GM12878 (cell line): Measurements from ENCODE around the gene KCNB1. TPM values are rescaled to one million over a fixed set of nuclear protein-coding genes. Genes with fewer than 3 reads are reported as not detected.

Experiments
- ATAC-seq: fragments of 200-7000 bp; cut with Tn5 transposase; 3 replicates; pipeline ENCODE4 v1.9.1; 2020; ENCODE audit warnings: mild to moderate bottlenecking, moderate library complexity
- BruUV-seq: library from RNA; stranded (reverse); fragments of 400-500 nt; replicated peaks from 2 replicates; lab custom pipeline; 2021; lab: Mats Ljungman, UMichigan
- CTCF ChIA-PET: fragments of 300-600 bp; sonication (Branson Sonifier 250); formaldehyde crosslinking; extraction: SDS; loops from one replicate; lab custom pipeline; 2021; ENCODE audit warnings: inconsistent platforms; lab: Yijun Ruan, JAX
- POLR2A ChIA-PET: fragments of 350-600 bp; formaldehyde crosslinking; extraction: SDS; loops from one replicate; lab custom pipeline; 2021; ENCODE audit warnings: inconsistent platforms; lab: Charles Lee
- RAD21 ChIA-PET: fragments of 300-600 bp; sonication (Branson Sonifier 250); formaldehyde crosslinking; loops from one replicate; lab custom pipeline; 2023; ENCODE audit warnings: antibody characterized with exemption; ENCODE audit not compliant: unreplicated experiment; lab: Charles Lee
- SMC1A ChIA-PET: fragments of 300-600 bp; sonication (Branson Sonifier 250); formaldehyde crosslinking; loops from one replicate; lab custom pipeline; 2023; ENCODE audit not compliant: unreplicated experiment, uncharacterized antibody; lab: Charles Lee
- DNase-seq: peaks from one replicate; pipeline ENCODE4 v3.0.0-alpha.2; 2011; ENCODE audit warnings: low read depth, low spot score
- FAIRE-seq: peaks from 3 replicates; lab custom pipeline; 2011; peaks lifted over from hg19 to GRCh38; lab: Jason Lieb, UNC
- H2AFZ ChIP-seq: 2 replicates; pipeline ENCODE4 v1.6.0; 2011; ENCODE audit warnings: low read depth, low read length, control low read depth; ENCODE audit not compliant: control insufficient read depth
- H3K27ac ChIP-seq: 2 replicates; pipeline ENCODE4 v1.5.1; 2011; ENCODE audit warnings: control low read depth; ENCODE audit not compliant: control insufficient read depth, insufficient read depth
- H3K27me3 ChIP-seq, 2 experiments: replicated peaks in 1 of 2; 2 replicates each; pipeline versions ENCODE4 v1.6.0 to v1.6.1; 2011; ENCODE audit warnings: low read length in 1 of 2; ENCODE audit not compliant: control insufficient read depth in 2 of 2, insufficient read depth in 2 of 2
- H3K36me3 ChIP-seq, 2 experiments: 2 replicates each; pipeline ENCODE4 v1.5.1; 2011; ENCODE audit warnings: low read length in 1 of 2; ENCODE audit not compliant: control insufficient read depth in 2 of 2, insufficient read depth in 2 of 2
- H3K4me1 ChIP-seq: 2 replicates; pipeline ENCODE4 v1.6.1; 2011; ENCODE audit warnings: mild to moderate bottlenecking, low read length, moderate library complexity, mixed read lengths; ENCODE audit not compliant: control insufficient read depth, insufficient read depth
- H3K4me2 ChIP-seq: 2 replicates; pipeline ENCODE4 v1.6.0; 2011; ENCODE audit warnings: control low read depth; ENCODE audit not compliant: control insufficient read depth, insufficient read depth
- H3K4me3 ChIP-seq: fragments of 200-600 bp; sonication (generic); 2 replicates; pipeline ENCODE4 v1.5.1; 2016
- H3K79me2 ChIP-seq: 2 replicates; pipeline ENCODE4 v1.6.0; 2011; ENCODE audit warnings: low read length; ENCODE audit not compliant: control insufficient read depth, insufficient read depth
- H3K9ac ChIP-seq: 2 replicates; pipeline ENCODE4 v1.8.0; 2011; ENCODE audit warnings: low read length, control low read depth, mixed read lengths; ENCODE audit not compliant: control insufficient read depth, insufficient read depth
- H3K9me3 ChIP-seq: replicated peaks from 3 replicates; pipeline ENCODE4 v1.5.1; 2011; ENCODE audit warnings: mild to moderate bottlenecking, low read length; ENCODE audit not compliant: control insufficient read depth, insufficient read depth
- H4K20me1 ChIP-seq: 2 replicates; pipeline ENCODE4 v1.6.0; 2011; ENCODE audit not compliant: control insufficient read depth, insufficient read depth
- BRCA1 ChIP-seq: IDR thresholded peaks from 2 replicates; pipeline ENCODE4 v1.6.1; 2011; ENCODE audit warnings: low read depth, low read length, improper control_type of control experiment
- CBX5 ChIP-seq: sonication (generic); IDR thresholded peaks from 2 replicates; pipeline ENCODE4 v1.6.1; 2016; ENCODE audit warnings: low read depth, moderate library complexity, mild to moderate bottlenecking, inconsistent platforms
- JUND ChIP-seq: IDR thresholded peaks from 2 replicates; pipeline ENCODE4 v1.6.1; 2012; ENCODE audit warnings: low read depth, mild to moderate bottlenecking, low read length, improper control_type of control experiment, moderate library complexity
- KDM1A ChIP-seq: fragments of 200-600 bp; sonication (generic); IDR thresholded peaks from 2 replicates; pipeline ENCODE4 v1.6.1; 2016; ENCODE audit warnings: borderline replicate concordance
- MTA2 ChIP-seq: fragments of 450-650 bp; IDR thresholded peaks from 2 replicates; pipeline ENCODE4 v1.6.1; 2016; ENCODE audit warnings: low read depth, mild to moderate bottlenecking, moderate library complexity
- MYB ChIP-seq: fragments of 150-350 bp; IDR thresholded peaks from 2 replicates; pipeline ENCODE4 v1.6.1; 2014; ENCODE audit warnings: mild to moderate bottlenecking, low read depth, low read length, borderline replicate concordance
- NR2C2 ChIP-seq: IDR thresholded peaks from 2 replicates; pipeline ENCODE4 v1.6.1; 2011; ENCODE audit warnings: borderline replicate concordance, low read depth; ENCODE audit not compliant: control insufficient read depth, insufficient read length
- PML ChIP-seq: IDR thresholded peaks from 2 replicates; pipeline ENCODE4 v1.6.1; 2012; ENCODE audit warnings: low read length, inconsistent platforms
- RB1 ChIP-seq: fragments of 450-650 bp; formaldehyde crosslinking; IDR thresholded peaks from 2 replicates; pipeline ENCODE4 v1.6.1; 2017; ENCODE audit warnings: mild to moderate bottlenecking, borderline replicate concordance
- SKIL ChIP-seq: fragments of 450-650 bp; IDR thresholded peaks from 2 replicates; pipeline ENCODE4 v1.6.1; 2017; ENCODE audit warnings: mild to moderate bottlenecking, low read depth, inconsistent platforms; ENCODE audit not compliant: poor library complexity, severe bottlenecking
- SUPT20H ChIP-seq: IDR thresholded peaks from 2 replicates; pipeline ENCODE4 v1.6.1; 2011; ENCODE audit warnings: low read depth, mild to moderate bottlenecking, low read length, moderate library complexity, borderline replicate concordance; ENCODE audit not compliant: control insufficient read depth
- TBL1XR1 ChIP-seq: IDR thresholded peaks from 2 replicates; pipeline ENCODE4 v1.6.1; 2012; ENCODE audit warnings: low read depth, low read length, improper control_type of control experiment
- WGBS: methylation state at CpG from one replicate; pipeline ENCODE4 v1.1.6; 2016; ENCODE audit warnings: low lambda C conversion rate; ENCODE audit not compliant: insufficient replicate concordance, insufficient coverage; ENCODE audit errors: missing lambda C conversion rate; 5-methylcytosine and 5-hydroxymethylcytosine counted together
- in situ Hi-C: fragments of 300-500 bp; cut with MboI; formaldehyde crosslinking; loops from 9 replicates; pipeline ENCODE4 v1.14.3; 2018; ENCODE audit warnings: mixed read lengths
- intact Hi-C: fragments of 100-400 bp; cut with micrococcal nuclease; formaldehyde crosslinking; loops from one replicate; pipeline ENCODE4 v1.14.2; 2022; ENCODE audit not compliant: unreplicated experiment
- polyA plus RNA-seq, 11 experiments: library from polyadenylated mRNA; depleted of rRNA in 4 of 11; unstranded in 6 of 11; stranded (reverse) in 5 of 11; fragments of >200 nt; fragmentation: Nextera tagmentation in 4 of 11; fragmentation: Illumina TruSeq in 1 of 11; extraction: Ambion mirVana in 4 of 11; extraction: Trizol in 1 of 11; gene quantifications; 1 replicate in 1 of 11; 2 replicates in 10 of 11; pipeline versions ENCODE4 v1.2.1 to v1.2.3, GENCODE V29; 2011 to 2016; ENCODE audit warnings: inconsistent platforms in 2 of 11, missing spikeins in 2 of 11, low read depth in 1 of 11
- total RNA-seq, 4 experiments: library from RNA; depleted of rRNA in 3 of 4; stranded (reverse); fragments of >200 nt in 3 of 4; fragmentation: Illumina TruSeq in 1 of 4; extraction: Trizol in 1 of 4; gene quantifications; 2 replicates each; pipeline versions ENCODE4 v1.2.1 to v1.2.3, GENCODE V29; 2013 to 2021
- TF ChIP-seq, protein P1 (sequence below): IDR thresholded peaks from 2 replicates; pipeline ENCODE4 v1.6.1; 2012; ENCODE audit warnings: low read depth, low read length, improper control_type of control experiment
- TF ChIP-seq, protein P2 (sequence below), 3 experiments: IDR thresholded peaks in 2 of 3; conservative IDR thresholded peaks in 1 of 3; 2 replicates each; pipeline ENCODE4 v1.5.1; 2011; ENCODE audit warnings: low read depth in 3 of 3, low read length in 3 of 3, mild to moderate bottlenecking in 3 of 3, control low read depth in 2 of 3, moderate library complexity in 2 of 3, inconsistent platforms in 1 of 3, mixed read lengths in 1 of 3; ENCODE audit not compliant: control insufficient read depth in 2 of 3, insufficient read depth in 1 of 3; ENCODE audit errors: extremely low read depth in 1 of 3
- TF ChIP-seq, protein P3 (sequence below): fragments of 150-350 bp; IDR thresholded peaks from 2 replicates; pipeline ENCODE4 v1.6.1; 2016; ENCODE audit warnings: low read depth, low read length

KCNB1 gene
- total and polyA plus RNA-seq, 10 of the 15 experiments (the other 5 are each of a cell fraction or from before 2014, with no cell fraction given), result 0.02 to 0.08 (median 0.03) TPM; not detected in 7

GRCh38 chr20:49360242-49360968 is 122.1 kb downstream of the KCNB1 start:
- no TSS peak for BruUV-seq
- no peaks in the 10 kb centered on the region for H4K20me1 ChIP-seq
- ChIA-PET CTCF (no interaction called here), RAD21 (no interaction called here), POLR2A (no interaction called here), SMC1A (no interaction called here)
- no peak overlapping the region for H3K4me2 ChIP-seq
- no peak overlapping the region for H3K9ac ChIP-seq
- no peak for FAIRE-seq
- intact Hi-C loops, result no loop called here
- no peak for ATAC-seq
- H2AFZ ChIP-seq, result no peak overlapping the region
- H3K9me3 ChIP-seq, result no peaks in the 10 kb centered on the region
- H3K79me2 ChIP-seq, result no peaks in the 10 kb centered on the region
- H3K4me1 ChIP-seq, result no peaks in the 10 kb centered on the region
- in situ Hi-C loops, result no loop called here
- no peak for DNase-seq
- 10% methylated on average over 6 of the region's 6 CpGs for WGBS
- H3K27me3 ChIP-seq, result peaks cover 0 to 2% of the 10 kb centered on the region in 2 experiments; a peak in 1 of 4 replicates
- no peak overlapping the region for H3K4me3 ChIP-seq
- H3K36me3 ChIP-seq, result no peaks in the 10 kb centered on the region
- H3K27ac ChIP-seq, result no peak overlapping the region
- TF ChIP-seq, protein P1, sequence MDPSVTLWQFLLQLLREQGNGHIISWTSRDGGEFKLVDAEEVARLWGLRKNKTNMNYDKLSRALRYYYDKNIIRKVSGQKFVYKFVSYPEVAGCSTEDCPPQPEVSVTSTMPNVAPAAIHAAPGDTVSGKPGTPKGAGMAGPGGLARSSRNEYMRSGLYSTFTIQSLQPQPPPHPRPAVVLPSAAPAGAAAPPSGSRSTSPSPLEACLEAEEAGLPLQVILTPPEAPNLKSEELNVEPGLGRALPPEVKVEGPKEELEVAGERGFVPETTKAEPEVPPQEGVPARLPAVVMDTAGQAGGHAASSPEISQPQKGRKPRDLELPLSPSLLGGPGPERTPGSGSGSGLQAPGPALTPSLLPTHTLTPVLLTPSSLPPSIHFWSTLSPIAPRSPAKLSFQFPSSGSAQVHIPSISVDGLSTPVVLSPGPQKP, result no peak
- TF ChIP-seq MYB (no peak), RB1 (no peak), PML (no peak), TBL1XR1 (no peak), CBX5 (no peak), SUPT20H (no peak), MTA2 (no peak), SKIL (no peak), JUND (no peak), BRCA1 (no peak), NR2C2 (no peak), KDM1A (no peak)
- TF ChIP-seq, protein P2, sequence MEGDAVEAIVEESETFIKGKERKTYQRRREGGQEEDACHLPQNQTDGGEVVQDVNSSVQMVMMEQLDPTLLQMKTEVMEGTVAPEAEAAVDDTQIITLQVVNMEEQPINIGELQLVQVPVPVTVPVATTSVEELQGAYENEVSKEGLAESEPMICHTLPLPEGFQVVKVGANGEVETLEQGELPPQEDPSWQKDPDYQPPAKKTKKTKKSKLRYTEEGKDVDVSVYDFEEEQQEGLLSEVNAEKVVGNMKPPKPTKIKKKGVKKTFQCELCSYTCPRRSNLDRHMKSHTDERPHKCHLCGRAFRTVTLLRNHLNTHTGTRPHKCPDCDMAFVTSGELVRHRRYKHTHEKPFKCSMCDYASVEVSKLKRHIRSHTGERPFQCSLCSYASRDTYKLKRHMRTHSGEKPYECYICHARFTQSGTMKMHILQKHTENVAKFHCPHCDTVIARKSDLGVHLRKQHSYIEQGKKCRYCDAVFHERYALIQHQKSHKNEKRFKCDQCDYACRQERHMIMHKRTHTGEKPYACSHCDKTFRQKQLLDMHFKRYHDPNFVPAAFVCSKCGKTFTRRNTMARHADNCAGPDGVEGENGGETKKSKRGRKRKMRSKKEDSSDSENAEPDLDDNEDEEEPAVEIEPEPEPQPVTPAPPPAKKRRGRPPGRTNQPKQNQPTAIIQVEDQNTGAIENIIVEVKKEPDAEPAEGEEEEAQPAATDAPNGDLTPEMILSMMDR (IDR thresholded peaks at IDR 0.05 in 2 of 3, conservative IDR thresholded peaks at IDR 0.05 in 1 of 3; ENCODE audit: control insufficient read depth in 2 of 3, extremely low read depth in 1 of 3, insufficient read depth in 1 of 3, low read depth in 3 of 3, low read length in 3 of 3), result no peak
- TF ChIP-seq, protein P3, sequence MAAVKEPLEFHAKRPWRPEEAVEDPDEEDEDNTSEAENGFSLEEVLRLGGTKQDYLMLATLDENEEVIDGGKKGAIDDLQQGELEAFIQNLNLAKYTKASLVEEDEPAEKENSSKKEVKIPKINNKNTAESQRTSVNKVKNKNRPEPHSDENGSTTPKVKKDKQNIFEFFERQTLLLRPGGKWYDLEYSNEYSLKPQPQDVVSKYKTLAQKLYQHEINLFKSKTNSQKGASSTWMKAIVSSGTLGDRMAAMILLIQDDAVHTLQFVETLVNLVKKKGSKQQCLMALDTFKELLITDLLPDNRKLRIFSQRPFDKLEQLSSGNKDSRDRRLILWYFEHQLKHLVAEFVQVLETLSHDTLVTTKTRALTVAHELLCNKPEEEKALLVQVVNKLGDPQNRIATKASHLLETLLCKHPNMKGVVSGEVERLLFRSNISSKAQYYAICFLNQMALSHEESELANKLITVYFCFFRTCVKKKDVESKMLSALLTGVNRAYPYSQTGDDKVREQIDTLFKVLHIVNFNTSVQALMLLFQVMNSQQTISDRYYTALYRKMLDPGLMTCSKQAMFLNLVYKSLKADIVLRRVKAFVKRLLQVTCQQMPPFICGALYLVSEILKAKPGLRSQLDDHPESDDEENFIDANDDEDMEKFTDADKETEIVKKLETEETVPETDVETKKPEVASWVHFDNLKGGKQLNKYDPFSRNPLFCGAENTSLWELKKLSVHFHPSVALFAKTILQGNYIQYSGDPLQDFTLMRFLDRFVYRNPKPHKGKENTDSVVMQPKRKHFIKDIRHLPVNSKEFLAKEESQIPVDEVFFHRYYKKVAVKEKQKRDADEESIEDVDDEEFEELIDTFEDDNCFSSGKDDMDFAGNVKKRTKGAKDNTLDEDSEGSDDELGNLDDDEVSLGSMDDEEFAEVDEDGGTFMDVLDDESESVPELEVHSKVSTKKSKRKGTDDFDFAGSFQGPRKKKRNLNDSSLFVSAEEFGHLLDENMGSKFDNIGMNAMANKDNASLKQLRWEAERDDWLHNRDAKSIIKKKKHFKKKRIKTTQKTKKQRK, result no peak
